H9 (cell line): ENCODE results near the gene RYR3. TPM values are rescaled to one million over a fixed set of nuclear protein-coding genes. Genes with fewer than 3 reads are reported as not detected.

ENCODE experiments used
- DNase-seq: peaks from one replicate; pipeline ENCODE4 v3.0.0-alpha.2; 2017
- H2AFZ ChIP-seq: one replicate; pipeline ENCODE4 v1.6.1; 2013; ENCODE audit warnings: mild to moderate bottlenecking, low read length, control low read depth, moderate library complexity
- H2AK5ac ChIP-seq: 2 replicates; pipeline ENCODE4 v1.6.1; 2013; ENCODE audit warnings: low read length, control low read depth, mixed read lengths; ENCODE audit not compliant: insufficient read length
- H2BK120ac ChIP-seq: one replicate; pipeline ENCODE4 v1.6.1; 2013; ENCODE audit warnings: low read depth, mild to moderate bottlenecking, low read length, control low read depth, inconsistent platforms; ENCODE audit not compliant: poor library complexity, severe bottlenecking
- H2BK12ac ChIP-seq: 2 replicates; pipeline ENCODE4 v1.6.1; 2013; ENCODE audit warnings: low read length, control low read depth, mixed read lengths, low read depth; ENCODE audit not compliant: insufficient read length
- H2BK15ac ChIP-seq: 2 replicates; pipeline ENCODE4 v1.6.1; 2013; ENCODE audit warnings: low read depth, low read length, control low read depth
- H2BK20ac ChIP-seq: one replicate; pipeline ENCODE4 v1.6.1; 2013; ENCODE audit warnings: low read depth, mild to moderate bottlenecking, low read length, control low read depth, inconsistent platforms; ENCODE audit not compliant: poor library complexity, severe bottlenecking
- H2BK5ac ChIP-seq: 2 replicates; pipeline ENCODE4 v1.6.1; 2013; ENCODE audit warnings: low read length, control low read depth, mixed read lengths; ENCODE audit not compliant: insufficient read length
- H3K14ac ChIP-seq: 2 replicates; pipeline ENCODE4 v1.6.1; 2013; ENCODE audit warnings: low read length, control low read depth; ENCODE audit not compliant: insufficient read depth
- H3K18ac ChIP-seq: 2 replicates; pipeline ENCODE4 v1.6.1; 2013; ENCODE audit warnings: low read depth, mild to moderate bottlenecking, mixed read lengths, low read length, control low read depth; ENCODE audit not compliant: insufficient read length
- H3K23ac ChIP-seq: 2 replicates; pipeline ENCODE4 v1.6.1; 2013; ENCODE audit warnings: low read length, control low read depth, mixed read lengths, low read depth; ENCODE audit not compliant: insufficient read length
- H3K23me2 ChIP-seq: 2 replicates; pipeline ENCODE4 v1.6.1; 2013; ENCODE audit warnings: low read depth, mild to moderate bottlenecking, mixed read lengths, low read length, control low read depth; ENCODE audit not compliant: insufficient read length, poor library complexity, severe bottlenecking
- H3K27ac ChIP-seq: 2 replicates; pipeline ENCODE4 v1.5.1; 2013; ENCODE audit warnings: low read length, control low read depth, mixed read lengths, low read depth; ENCODE audit not compliant: insufficient read length
- H3K27me3 ChIP-seq: 2 replicates; pipeline ENCODE4 v1.6.1; 2013; ENCODE audit warnings: low read length, control low read depth, inconsistent platforms; ENCODE audit not compliant: insufficient read depth
- H3K4ac ChIP-seq: 2 replicates; pipeline ENCODE4 v1.6.1; 2013; ENCODE audit warnings: low read depth, mild to moderate bottlenecking, control low read depth, inconsistent platforms, low read length, moderate library complexity
- H3K4me1 ChIP-seq: 2 replicates; pipeline ENCODE4 v1.6.1; 2013; ENCODE audit warnings: low read length, control low read depth, inconsistent platforms; ENCODE audit not compliant: insufficient read depth
- H3K4me2 ChIP-seq: 2 replicates; pipeline ENCODE4 v1.6.1; 2013; ENCODE audit warnings: low read length, control low read depth, mixed read lengths; ENCODE audit not compliant: insufficient read length, insufficient read depth
- H3K56ac ChIP-seq: 2 replicates; pipeline ENCODE4 v1.6.1; 2013; ENCODE audit warnings: low read depth, mild to moderate bottlenecking, mixed read lengths, low read length, control low read depth; ENCODE audit not compliant: insufficient read length
- H3K79me1 ChIP-seq: 2 replicates; pipeline ENCODE4 v1.6.1; 2013; ENCODE audit warnings: low read depth, mild to moderate bottlenecking, moderate library complexity, low read length, control low read depth, inconsistent platforms; ENCODE audit not compliant: insufficient read depth, poor library complexity, severe bottlenecking
- H3K79me2 ChIP-seq: 2 replicates; pipeline ENCODE4 v1.6.1; 2013; ENCODE audit warnings: low read length, control low read depth, inconsistent platforms; ENCODE audit not compliant: insufficient read depth
- H3K9ac ChIP-seq: 2 replicates; pipeline ENCODE4 v1.6.1; 2013; ENCODE audit warnings: low read length, control low read depth, mixed read lengths; ENCODE audit not compliant: insufficient read length; ENCODE audit errors: extremely low read depth
- H3K9me3 ChIP-seq: one replicate; pipeline ENCODE4 v1.6.1; 2013; ENCODE audit warnings: low read depth, low read length, inconsistent platforms; ENCODE audit not compliant: control insufficient read depth
- H3T11ph ChIP-seq: one replicate; pipeline ENCODE4 v1.6.1; 2013; ENCODE audit warnings: mild to moderate bottlenecking, low read length, control low read depth, inconsistent platforms
- H4K20me1 ChIP-seq: one replicate; pipeline ENCODE4 v1.6.1; 2013; ENCODE audit not compliant: control insufficient read depth, insufficient read length, insufficient read depth
- H4K5ac ChIP-seq: 2 replicates; pipeline ENCODE4 v1.6.1; 2013; ENCODE audit warnings: low read depth, mild to moderate bottlenecking, mixed read lengths, low read length, control low read depth; ENCODE audit not compliant: insufficient read length
- H4K8ac ChIP-seq: replicated peaks from 2 replicates; pipeline ENCODE4 v1.6.1; 2013; ENCODE audit warnings: low read length, control low read depth, mixed read lengths, low read depth; ENCODE audit not compliant: insufficient read length
- H4K91ac ChIP-seq: 2 replicates; pipeline ENCODE4 v1.6.1; 2013; ENCODE audit warnings: low read depth, mild to moderate bottlenecking, moderate library complexity, mixed read lengths, low read length, control low read depth; ENCODE audit not compliant: insufficient read length
- H3K27ac Mint-ChIP-seq, 3 experiments: 2 replicates in 2 of 3; 3 replicates in 1 of 3; pipeline ENCODE4 v1.8.0; 2020 to 2021; ENCODE audit warnings: mixed read lengths in 3 of 3, mild to moderate bottlenecking in 1 of 3, moderate library complexity in 1 of 3
- H3K27me3 Mint-ChIP-seq: 2 replicates; pipeline ENCODE4 v1.8.0; 2021; ENCODE audit warnings: low read depth, mild to moderate bottlenecking, moderate library complexity, mixed read lengths
- H3K36me3 Mint-ChIP-seq, 3 experiments: 2 replicates in 2 of 3; 3 replicates in 1 of 3; pipeline ENCODE4 v1.8.0; 2020 to 2021; ENCODE audit warnings: low read depth in 3 of 3, mixed read lengths in 3 of 3; ENCODE audit not compliant: insufficient read depth in 1 of 3
- H3K4me1 Mint-ChIP-seq, 2 experiments: 2 replicates each; pipeline ENCODE4 v1.8.0; 2020; ENCODE audit warnings: mixed read lengths in 2 of 2
- H3K4me3 Mint-ChIP-seq, 2 experiments: 2 replicates in 1 of 2; 3 replicates in 1 of 2; pipeline ENCODE4 v1.8.0; 2020 to 2021; ENCODE audit warnings: mild to moderate bottlenecking in 2 of 2, mixed read lengths in 2 of 2, moderate library complexity in 1 of 2
- H3K9me3 Mint-ChIP-seq, 2 experiments: 2 replicates in 1 of 2; 3 replicates in 1 of 2; pipeline ENCODE4 v1.8.0; 2020; ENCODE audit warnings: mild to moderate bottlenecking in 2 of 2, mixed read lengths in 2 of 2, moderate library complexity in 1 of 2
- CTCF ChIP-seq: fragments of 200-600 bp; sonication (generic); conservative IDR thresholded peaks from 3 replicates; pipeline ENCODE4 v1.8.0; 2021; ENCODE audit warnings: antibody characterized with exemption, mild to moderate bottlenecking
- WGBS: extraction: QIAGEN DNeasy Blood & Tissue Kit; methylation state at CpG from one replicate; pipeline ENCODE4 v1.1.7; 2013; ENCODE audit warnings: missing lambda C conversion rate, low lambda C conversion rate, mixed read lengths; ENCODE audit not compliant: insufficient read length; ENCODE audit errors: extremely low coverage; 5-methylcytosine and 5-hydroxymethylcytosine counted together
- total RNA-seq: library from RNA; stranded (reverse); gene quantifications from 2 replicates; pipeline ENCODE4 v1.2.1, GENCODE V29; 2021

The RYR3 gene
- total RNA-seq, 1 experiment from 2014 or later: 0.85 TPM

- H3K14ac ChIP-seq: no peak overlapping the region
- H3K27me3 ChIP-seq: no peaks in the 10 kb centered on the region
- no peaks in the 10 kb centered on the region for H3K79me1 ChIP-seq
- H3K23ac ChIP-seq: no peak overlapping the region
- H3K9me3 ChIP-seq: no peaks in the 10 kb centered on the region
- no peak overlapping the region for H2BK15ac ChIP-seq
- no peak overlapping the region for H2AFZ ChIP-seq
- H3K27ac Mint-ChIP-seq: peak overlapping the region in 2 of 3 experiments; percentile 18 to 57; a peak in 4 of 7 replicates
- TF ChIP-seq CTCF: no peak
- peaks cover 3% of the 10 kb centered on the region; the same call in 1 of the 2 replicates for H3K27me3 Mint-ChIP-seq
- no peak overlapping the region for H2AK5ac ChIP-seq
- H3K27ac ChIP-seq: no peak overlapping the region
- DNase-seq: no peak
- no peaks in the 10 kb centered on the region for H3K79me2 ChIP-seq
- no peak overlapping the region for H3K18ac ChIP-seq
- no peak overlapping the region for H3K9ac ChIP-seq
- H4K5ac ChIP-seq: no peak overlapping the region
- H4K20me1 ChIP-seq: no peaks in the 10 kb centered on the region
- no peak overlapping the region for H3K4me2 ChIP-seq
- H3K4me1 ChIP-seq: peaks cover 8% of the 10 kb centered on the region; the same call in 1 of the 2 replicates
- H3K4me3 Mint-ChIP-seq: no peak overlapping the region
- H3K4ac ChIP-seq: no peak overlapping the region
- no peaks in the 10 kb centered on the region; a peak in 1 of 7 replicates for H3K36me3 Mint-ChIP-seq
- no peak overlapping the region for H4K91ac ChIP-seq
- no peak overlapping the region for H2BK120ac ChIP-seq
- H3K23me2 ChIP-seq: no peaks in the 10 kb centered on the region
- H4K8ac ChIP-seq: no peak overlapping the region
- no peak overlapping the region for H3K56ac ChIP-seq
- no peak overlapping the region for H2BK20ac ChIP-seq
- no CpG with 5 or more reads among the region's 3 CpGs for WGBS
- no peak overlapping the region for H3T11ph ChIP-seq
- no peak overlapping the region for H2BK5ac ChIP-seq
- no peak overlapping the region for H2BK12ac ChIP-seq
- peaks cover 30 to 33% of the 10 kb centered on the region in 2 experiments for H3K4me1 Mint-ChIP-seq
- H3K9me3 Mint-ChIP-seq: no peaks in the 10 kb centered on the region; a peak in 2 of 5 replicates
These were observed 250.6 kb downstream of the RYR3 start for GRCh38 chr15:33561407-33561806.
